GM19035 (cell line): ENCODE data around the gene NOTCH1.

ENCODE experiments used
- ATAC-seq: cut with Tn5 transposase; IDR thresholded peaks from one replicate; pipeline ENCODE4 v1.9.1; 2021; ENCODE audit not compliant: unreplicated experiment

NOTCH1 gene

DNA sequence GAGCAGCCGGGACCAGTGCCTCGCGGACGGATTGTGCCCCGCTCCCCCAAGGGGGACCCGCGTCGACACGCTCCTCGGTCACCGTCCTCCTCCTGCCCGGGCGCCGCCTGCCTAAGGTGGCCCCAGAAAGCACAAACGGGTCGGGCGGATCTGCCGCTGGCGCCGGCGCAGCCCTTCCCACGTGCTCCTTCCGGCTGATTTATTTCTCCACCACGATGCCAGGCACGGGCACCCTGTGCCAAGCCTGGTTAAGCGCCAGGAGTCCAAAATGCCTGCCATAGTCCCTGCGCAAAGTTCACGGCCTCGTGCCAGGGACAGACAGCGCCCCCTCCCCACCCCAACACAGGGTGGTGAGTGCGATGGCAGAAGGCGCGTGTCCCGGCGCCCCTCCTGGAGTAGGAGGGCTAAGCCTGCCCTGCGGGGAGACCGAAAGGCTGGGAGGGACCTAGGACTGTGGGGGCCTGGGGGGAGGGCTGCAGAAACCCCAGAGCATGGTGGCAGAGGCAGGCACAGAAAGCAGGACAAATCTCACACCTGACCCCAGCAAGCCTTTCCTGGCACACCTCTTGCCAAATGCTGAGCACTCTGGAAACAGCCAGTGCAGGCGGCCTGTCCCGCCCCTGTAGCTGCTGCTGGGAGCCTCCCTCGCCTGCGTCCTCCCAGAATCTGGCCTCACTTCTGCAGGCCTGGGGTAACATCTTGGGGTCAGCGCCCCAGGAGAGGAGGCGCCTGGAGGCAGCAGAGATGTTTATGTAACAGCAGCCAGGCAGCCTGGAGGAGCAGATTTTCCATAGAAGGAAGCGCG, 1.1 kb upstream of the NOTCH1 start:
- ATAC-seq: no peak

DNA sequence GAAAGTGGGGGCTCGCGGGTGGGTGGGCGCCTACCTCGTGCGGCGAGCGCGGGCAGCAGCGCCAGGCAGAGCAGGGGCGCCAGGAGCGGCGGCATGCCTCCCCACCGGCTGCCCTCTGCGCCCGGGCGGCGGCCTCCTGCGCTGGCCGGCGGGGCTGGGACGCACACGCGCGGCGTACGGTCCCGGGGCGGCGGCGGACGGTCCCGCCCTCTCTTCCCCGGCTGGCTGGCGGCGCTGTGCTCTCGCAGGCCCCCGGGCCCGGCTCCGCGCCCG, 220 bp downstream of the NOTCH1 start:
- ATAC-seq: no peak

GRCh38 chr9:136544964-136545691, 720 bp downstream of the NOTCH1 start:
- peak; percentile 28 for ATAC-seq

DNA sequence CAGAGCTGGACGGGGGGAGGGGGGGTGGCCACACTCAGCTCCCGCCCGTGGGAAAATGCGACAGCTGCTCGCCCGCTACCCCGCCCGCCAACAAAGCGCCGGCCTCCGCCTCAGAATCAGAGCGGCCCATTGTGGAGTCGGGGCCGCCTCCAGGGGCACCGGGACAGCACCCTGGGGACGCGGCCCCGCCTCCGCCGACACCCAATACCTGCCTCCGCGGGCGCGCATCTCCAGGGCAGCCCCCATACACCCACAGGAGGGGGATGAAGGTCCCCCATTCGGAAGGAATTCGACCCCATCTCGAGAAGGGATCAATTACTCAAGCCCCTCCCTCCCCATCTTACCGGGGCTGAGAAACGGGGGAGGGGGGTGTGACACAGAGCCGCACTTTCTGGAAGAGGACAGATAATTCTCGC, 1.3 kb downstream of the NOTCH1 start:
- ATAC-seq: no peak

DNA sequence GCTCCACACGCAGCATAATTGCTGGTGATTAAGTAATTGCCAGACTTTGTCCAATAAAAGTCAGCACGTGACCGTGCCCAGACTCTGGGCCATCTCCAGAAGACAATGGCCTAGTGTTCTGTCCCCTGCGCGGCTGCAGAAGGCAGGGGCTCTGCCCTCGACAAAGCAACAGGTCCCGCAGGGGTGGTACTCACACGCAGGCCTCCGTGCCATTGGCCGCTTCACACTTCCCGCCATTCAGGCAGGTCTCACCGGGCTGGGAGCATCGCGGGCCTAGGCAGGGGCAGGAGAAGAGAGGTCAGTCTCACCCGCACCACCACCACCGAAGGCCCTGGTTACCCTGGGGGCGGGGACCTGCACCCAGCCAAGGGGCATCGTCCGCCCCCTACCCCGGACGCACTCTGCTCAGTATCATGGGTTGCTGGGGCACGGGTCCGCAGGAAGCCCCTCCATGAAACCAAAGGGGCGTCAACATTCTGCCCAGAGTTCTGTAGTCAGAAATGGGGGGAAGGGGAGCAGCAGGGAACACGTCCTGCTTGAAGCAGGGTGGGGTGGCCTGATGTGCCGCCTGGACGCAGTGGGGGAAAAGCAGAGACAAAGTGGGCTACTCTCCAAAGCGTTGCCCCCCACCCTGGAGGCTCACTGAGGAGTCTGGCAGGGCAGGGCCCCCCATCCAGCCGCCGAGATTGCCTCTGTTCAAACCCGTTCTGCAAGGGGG, 1.9 kb downstream of the NOTCH1 start:
- no peak for ATAC-seq

- ATAC-seq: no peak
These were observed 2.6 kb downstream of the NOTCH1 start for GRCh38 chr9:136543280-136543679.

- ATAC-seq: no peak
These were observed 3.4 kb downstream of the NOTCH1 start for GRCh38 chr9:136542241-136543040.

DNA sequence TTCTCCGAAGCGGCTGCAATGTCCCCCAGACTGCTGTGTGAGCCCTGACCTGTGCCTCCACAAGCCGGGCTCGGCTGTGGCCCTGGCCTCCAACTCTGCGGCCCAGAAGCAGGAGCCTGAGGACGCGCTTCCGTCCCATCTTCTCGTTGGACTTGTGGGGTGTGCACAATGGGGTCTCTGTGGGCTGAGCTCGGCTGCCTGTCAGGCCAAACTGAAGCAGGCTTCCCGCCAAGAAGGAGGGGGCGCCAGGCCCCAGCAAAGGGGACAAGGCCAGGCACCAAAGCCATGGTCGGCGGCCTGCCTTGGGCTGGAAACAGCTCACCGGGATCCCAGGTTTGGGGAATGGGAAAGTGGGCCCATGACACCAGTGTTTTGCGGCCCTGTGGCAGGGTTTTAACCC, 4.1 kb downstream of the NOTCH1 start:
- ATAC-seq: no peak

DNA sequence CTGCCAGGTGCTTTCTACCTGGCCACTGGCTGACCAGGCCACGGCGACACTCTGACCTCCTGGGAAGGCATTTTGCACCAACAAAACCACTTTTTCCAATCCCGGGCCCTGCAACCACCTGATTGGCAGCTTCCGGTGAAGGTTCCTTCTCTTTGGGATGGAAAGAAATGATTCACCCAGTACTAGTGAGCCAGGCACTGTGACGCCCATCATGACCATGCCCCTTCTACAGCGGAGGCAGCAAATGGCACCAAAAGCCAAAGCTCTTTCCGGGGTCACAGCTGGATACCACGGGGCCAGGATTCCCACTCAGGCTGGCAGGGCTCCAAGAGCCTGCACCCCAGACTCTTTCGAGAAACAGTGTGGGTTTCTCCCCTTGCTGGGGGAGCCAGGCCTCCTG, 4.7 kb downstream of the NOTCH1 start:
- ATAC-seq: no peak

GRCh38 chr9:136539427-136540421, 6.1 kb downstream of the NOTCH1 start:
- no peak for ATAC-seq

DNA sequence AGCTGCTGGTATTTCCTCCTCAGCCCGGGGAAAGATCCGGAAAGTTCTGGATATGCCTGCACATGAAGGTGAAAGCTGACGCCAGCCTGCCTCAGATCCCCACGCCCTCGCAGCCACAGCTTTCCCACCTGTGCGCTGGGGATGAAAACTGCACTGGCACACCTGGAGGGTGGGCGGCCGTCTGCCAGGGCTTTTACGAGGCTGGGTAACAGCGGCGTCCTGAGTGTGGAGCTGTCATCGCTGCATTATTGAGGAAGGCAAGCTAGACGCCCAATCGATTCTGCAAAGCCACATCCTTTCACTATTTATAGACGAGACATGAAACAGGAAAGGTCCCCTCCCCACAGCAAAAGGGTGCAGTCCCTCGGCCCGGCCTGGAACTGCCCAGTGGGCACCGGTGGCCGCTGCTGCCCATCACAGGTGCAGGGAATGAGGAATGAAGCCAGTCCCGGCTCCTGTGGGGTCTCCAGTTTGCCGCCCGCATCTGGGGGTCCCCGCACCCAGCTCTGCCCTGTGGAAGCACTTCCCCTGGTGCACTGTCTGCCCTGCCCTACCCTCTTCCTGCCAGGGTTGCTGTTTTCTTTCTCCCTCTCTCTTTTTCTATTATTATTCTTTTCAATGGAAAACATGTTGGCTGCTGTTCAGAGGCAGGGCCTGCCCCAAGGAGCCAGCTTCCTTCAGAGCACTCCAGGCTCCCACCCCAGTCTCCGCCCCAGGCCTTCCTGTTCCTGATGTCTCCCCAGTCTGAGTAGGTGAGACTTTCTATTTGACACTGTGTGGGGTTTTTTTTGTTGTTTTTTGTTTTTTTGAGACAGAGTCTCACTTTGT, 7.0 kb downstream of the NOTCH1 start:
- ATAC-seq: no peak

DNA sequence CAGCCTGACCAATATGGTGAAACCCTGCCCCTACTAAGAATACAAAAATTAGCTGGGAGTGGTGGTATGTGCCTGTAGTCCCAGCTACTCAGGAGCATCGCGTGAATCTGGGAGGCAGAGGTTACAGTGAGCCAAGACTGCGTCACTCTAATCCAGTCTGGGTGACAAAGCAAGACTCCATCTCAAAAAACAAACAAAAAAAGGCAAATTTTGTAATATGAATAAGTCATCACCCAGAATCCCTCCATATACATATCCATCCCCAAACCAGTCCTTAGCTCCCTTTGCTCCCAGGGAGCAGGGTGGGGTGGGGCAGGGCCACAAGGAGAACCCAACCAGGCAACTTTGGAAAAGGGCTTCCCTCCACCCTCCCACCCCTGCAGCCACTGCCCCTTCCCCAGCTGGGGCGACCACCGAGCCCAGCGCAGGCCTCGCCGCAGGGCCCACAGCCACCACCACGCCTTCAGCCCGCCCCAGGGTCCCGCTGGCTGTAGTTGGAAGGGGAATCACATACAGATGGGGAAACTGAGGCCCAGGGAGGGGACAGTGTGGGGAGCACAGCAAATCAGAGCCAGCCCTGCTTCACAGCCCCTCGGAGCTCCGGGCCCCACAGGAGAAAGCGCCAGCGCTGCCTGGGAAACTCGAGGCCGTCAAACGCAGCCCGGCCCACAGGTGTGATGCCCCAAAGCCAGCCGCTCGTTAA, 7.8 kb downstream of the NOTCH1 start:
- no peak for ATAC-seq

- no peak for ATAC-seq
These were observed 8.4 kb downstream of the NOTCH1 start for GRCh38 chr9:136537411-136537810.

- ATAC-seq: no peak
These were observed 9.1 kb downstream of the NOTCH1 start for GRCh38 chr9:136536721-136537241.

DNA sequence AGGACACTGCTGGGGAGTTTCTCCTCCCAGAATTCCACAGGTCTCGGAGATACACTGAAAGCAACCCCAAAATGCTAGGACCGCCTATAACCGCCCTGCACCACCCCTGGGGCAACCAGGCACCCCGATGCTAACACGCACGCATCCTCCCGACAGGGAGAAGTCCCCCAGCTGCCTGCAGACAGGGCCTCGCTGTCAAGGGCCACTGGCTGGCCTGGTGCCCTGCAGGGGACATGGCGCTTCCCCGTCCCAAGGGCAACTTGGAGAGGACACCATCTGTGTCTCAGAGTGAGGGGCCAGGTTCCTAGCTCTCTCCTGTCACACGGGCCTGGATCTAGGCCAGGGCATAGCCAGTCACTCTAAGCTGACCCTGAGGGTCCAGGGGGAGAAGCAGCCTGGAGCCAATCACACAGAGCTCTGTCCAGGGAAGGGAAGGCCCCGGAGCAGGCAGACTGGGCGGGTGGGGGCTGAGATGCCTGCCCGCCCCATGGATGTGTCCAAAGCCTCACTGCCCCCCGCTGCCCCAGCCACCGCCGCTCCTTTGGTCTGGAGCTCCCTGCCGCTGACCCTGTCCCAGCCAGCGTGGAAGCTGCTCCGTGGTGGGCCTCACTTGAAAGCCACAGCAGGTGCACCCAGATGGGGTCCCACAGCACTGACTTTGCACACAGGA, 9.7 kb downstream of the NOTCH1 start:
- ATAC-seq: no peak

DNA sequence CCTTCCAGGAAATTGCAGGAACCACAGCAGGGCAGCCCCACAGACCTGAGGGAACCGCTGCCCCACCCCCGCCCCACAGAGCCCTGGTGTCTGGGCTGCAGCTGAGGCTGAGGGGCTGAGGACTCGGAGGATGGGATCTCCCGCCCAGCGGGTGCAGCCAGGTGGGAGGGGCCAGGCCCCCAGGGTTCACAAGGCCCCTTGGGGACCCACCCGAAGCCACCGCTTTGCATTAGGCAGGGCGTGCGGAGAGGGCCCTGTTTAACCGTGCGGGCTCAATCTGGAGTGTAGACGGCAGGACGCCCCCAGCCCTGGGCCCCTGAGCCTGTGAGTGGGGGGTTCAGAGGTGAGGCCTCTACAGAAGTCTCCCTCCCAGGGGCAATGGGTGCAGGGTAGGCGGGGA, 10.8 kb downstream of the NOTCH1 start:
- no peak for ATAC-seq

DNA sequence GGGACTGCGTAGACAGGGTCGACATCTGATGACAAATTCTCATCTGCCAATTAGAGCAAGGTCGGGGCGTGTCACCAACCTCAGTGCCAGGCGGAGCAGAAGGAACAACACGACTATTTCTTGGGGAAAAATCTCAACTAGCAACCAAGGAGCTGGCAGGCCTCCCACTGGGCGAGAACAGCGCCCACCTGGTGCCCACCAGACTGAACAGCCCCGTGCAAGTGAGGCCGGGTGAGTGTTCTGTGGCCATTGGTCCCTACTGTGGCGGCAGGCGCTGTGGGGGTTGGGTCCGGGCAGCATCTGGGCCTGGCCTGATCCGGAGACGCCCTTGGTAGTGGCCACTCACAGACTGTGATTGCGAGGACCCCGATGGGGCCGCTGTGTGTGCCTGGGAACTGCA, 11.5 kb downstream of the NOTCH1 start:
- no peak for ATAC-seq

DNA sequence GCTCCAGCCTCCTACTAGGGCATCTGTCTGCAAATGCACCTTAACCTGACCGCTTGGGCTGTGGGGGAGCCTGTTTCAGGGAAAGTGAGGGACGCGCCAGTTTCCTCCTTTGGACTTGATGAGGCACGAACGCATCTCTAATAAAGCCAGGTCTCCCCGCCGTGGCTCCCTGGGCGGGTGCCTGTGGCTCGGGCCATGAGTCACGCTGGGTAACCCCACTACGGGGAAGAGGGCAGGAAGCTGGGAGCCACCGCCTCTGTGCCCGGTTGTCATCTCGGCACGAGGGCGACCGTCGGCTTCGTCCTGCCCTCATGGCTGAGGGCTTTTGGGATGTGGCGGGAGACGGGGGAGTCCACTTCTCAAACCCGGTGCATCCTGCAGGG, 12.1 kb downstream of the NOTCH1 start:
- no peak for ATAC-seq
